H1 (cell line): ENCODE measurements around the gene NUB1. TPM values are rescaled to one million over a fixed set of nuclear protein-coding genes. Genes with fewer than 3 reads are reported as not detected.

Source experiments
- CTCF ChIA-PET: fragments of 300-600 bp; sonication (Branson Sonifier 250); formaldehyde crosslinking; loops from one replicate; lab custom pipeline; 2021; ENCODE audit not compliant: partially characterized antibody; lab: Charles Lee
- POLR2A ChIA-PET: fragments of 300-600 bp; sonication (Branson Sonifier 250); formaldehyde crosslinking; loops from one replicate; lab custom pipeline; 2021; ENCODE audit warnings: inconsistent platforms; ENCODE audit not compliant: partially characterized antibody; lab: Charles Lee
- DNase-seq, 2 experiments: peaks; one replicate each; pipeline versions ENCODE4 v3.0.0 to v3.0.0-alpha.2; 2010 to 2022; ENCODE audit warnings: low spot score in 2 of 2, low read depth in 1 of 2, mixed read lengths in 1 of 2
- FAIRE-seq: peaks from 2 replicates; lab custom pipeline; 2011; peaks lifted over from hg19 to GRCh38; lab: Jason Lieb, UNC
- H2AFZ ChIP-seq: 2 replicates; pipeline ENCODE4 v1.8.1; 2012; ENCODE audit warnings: low read length, inconsistent platforms
- H2AK5ac ChIP-seq: 2 replicates; pipeline ENCODE4 v1.6.1; 2013; ENCODE audit warnings: low read depth, low read length
- H2BK120ac ChIP-seq: replicated peaks from 2 replicates; pipeline ENCODE3; 2013; ENCODE audit warnings: low read depth, low read length, inconsistent platforms
- H2BK12ac ChIP-seq: 2 replicates; pipeline ENCODE4 v1.6.1; 2013; ENCODE audit warnings: low read depth, low read length
- H2BK15ac ChIP-seq: 2 replicates; pipeline ENCODE4 v1.6.1; 2013; ENCODE audit warnings: low read length
- H2BK20ac ChIP-seq: 2 replicates; pipeline ENCODE4 v1.6.1; 2013; ENCODE audit warnings: low read length
- H2BK5ac ChIP-seq: 2 replicates; pipeline ENCODE4 v1.6.1; 2013; ENCODE audit warnings: low read depth, low read length
- H3K14ac ChIP-seq: 2 replicates; pipeline ENCODE4 v1.6.1; 2013; ENCODE audit warnings: inconsistent platforms; ENCODE audit not compliant: insufficient read length
- H3K18ac ChIP-seq: 2 replicates; pipeline ENCODE4 v1.6.1; 2013; ENCODE audit warnings: low read length; ENCODE audit errors: extremely low read depth
- H3K23ac ChIP-seq: 2 replicates; pipeline ENCODE4 v1.6.1; 2013; ENCODE audit warnings: inconsistent platforms; ENCODE audit not compliant: insufficient read length
- H3K23me2 ChIP-seq: 2 replicates; pipeline ENCODE4 v1.6.1; 2013; ENCODE audit warnings: low read depth, low read length
- H3K27ac ChIP-seq: 2 replicates; pipeline ENCODE4 v1.6.1; 2011; ENCODE audit warnings: low read depth, low read length, inconsistent platforms
- H3K27me3 ChIP-seq, 4 experiments: replicated peaks in 1 of 4; 1 replicate in 1 of 4; 2 replicates in 3 of 4; pipeline versions ENCODE4 v1.6.1 to v1.8.1; 2011 to 2013; ENCODE audit warnings: low read length in 3 of 4, mild to moderate bottlenecking in 3 of 4, inconsistent platforms in 2 of 4, mixed read lengths in 2 of 4, moderate library complexity in 1 of 4; ENCODE audit not compliant: control insufficient read depth in 3 of 4, insufficient read depth in 3 of 4; ENCODE audit errors: extremely low read depth in 1 of 4
- H3K36me3 ChIP-seq, 4 experiments: 2 replicates each; pipeline versions ENCODE4 v1.6.1 to v1.8.1; 2011 to 2013; ENCODE audit warnings: mild to moderate bottlenecking in 4 of 4, low read length in 3 of 4, moderate library complexity in 2 of 4, control low read depth in 1 of 4, inconsistent platforms in 1 of 4; ENCODE audit not compliant: insufficient read depth in 4 of 4, control insufficient read depth in 2 of 4
- H3K4ac ChIP-seq: replicated peaks from 2 replicates; pipeline ENCODE3; 2013; ENCODE audit warnings: low read length, low read depth, mixed read lengths, inconsistent platforms; ENCODE audit not compliant: insufficient read length
- H3K4me1 ChIP-seq, 4 experiments: replicated peaks in 1 of 4; 1 replicate in 1 of 4; 2 replicates in 3 of 4; pipeline versions ENCODE4 v1.6.1 to v1.8.1; 2011 to 2013; ENCODE audit warnings: low read length in 3 of 4, inconsistent platforms in 2 of 4, mixed read lengths in 1 of 4; ENCODE audit not compliant: insufficient read depth in 4 of 4, control insufficient read depth in 3 of 4
- H3K4me2 ChIP-seq, 2 experiments: 2 replicates each; pipeline versions ENCODE4 v1.6.1 to v1.8.1; 2011 to 2013; ENCODE audit warnings: low read depth in 2 of 2, low read length in 2 of 2, control low read depth in 1 of 2, inconsistent platforms in 1 of 2, mild to moderate bottlenecking in 1 of 2; ENCODE audit not compliant: insufficient read depth in 1 of 2
- H3K4me3 ChIP-seq, 4 experiments: fragments of 200-600, 300-600 bp in 1 of 4; sonication (generic), shearing (Covaris generic), sonication (Bioruptor Twin) in 1 of 4; 2 replicates each; pipeline versions ENCODE4 v1.5.1 to v1.8.1; 2011 to 2016; ENCODE audit warnings: low read length in 4 of 4, low read depth in 3 of 4, control low read depth in 2 of 4, inconsistent platforms in 2 of 4, mild to moderate bottlenecking in 2 of 4, mixed read lengths in 1 of 4, moderate library complexity in 1 of 4; ENCODE audit not compliant: insufficient read depth in 2 of 4; ENCODE audit errors: extremely low read depth in 1 of 4
- H3K56ac ChIP-seq: replicated peaks from 2 replicates; pipeline ENCODE3; 2013; ENCODE audit warnings: low read depth, mild to moderate bottlenecking, mixed read lengths, low read length, inconsistent platforms; ENCODE audit not compliant: insufficient read length
- H3K79me1 ChIP-seq: 2 replicates; pipeline ENCODE4 v1.6.1; 2013; ENCODE audit warnings: low read depth, low read length, control low read depth
- H3K79me2 ChIP-seq, 2 experiments: 2 replicates each; pipeline versions ENCODE4 v1.6.1 to v1.8.1; 2012 to 2013; ENCODE audit warnings: low read length in 2 of 2, mild to moderate bottlenecking in 2 of 2, inconsistent platforms in 1 of 2; ENCODE audit not compliant: insufficient read depth in 2 of 2, control insufficient read depth in 1 of 2
- H3K9ac ChIP-seq, 4 experiments: replicated peaks in 1 of 4; 1 replicate in 1 of 4; 2 replicates in 3 of 4; pipeline versions ENCODE4 v1.6.1 to v1.8.1; 2011 to 2013; ENCODE audit warnings: low read depth in 3 of 4, low read length in 3 of 4, control low read depth in 2 of 4, mild to moderate bottlenecking in 2 of 4, moderate library complexity in 2 of 4, inconsistent platforms in 1 of 4; ENCODE audit errors: extremely low read depth in 1 of 4
- H3K9me3 ChIP-seq, 2 experiments: 2 replicates each; pipeline versions ENCODE4 v1.6.1 to v1.8.1; 2012 to 2013; ENCODE audit warnings: mild to moderate bottlenecking in 2 of 2, moderate library complexity in 2 of 2, control low read depth in 1 of 2, inconsistent platforms in 1 of 2, low read depth in 1 of 2, low read length in 1 of 2, mixed read lengths in 1 of 2; ENCODE audit not compliant: insufficient read depth in 2 of 2
- H4K20me1 ChIP-seq, 2 experiments: replicated peaks in 1 of 2; 2 replicates each; pipeline versions ENCODE3 to v1.8.1; 2011 to 2013; ENCODE audit warnings: inconsistent platforms in 2 of 2, low read length in 2 of 2, mild to moderate bottlenecking in 1 of 2; ENCODE audit not compliant: insufficient read depth in 2 of 2, control insufficient read depth in 1 of 2
- H4K5ac ChIP-seq: 2 replicates; pipeline ENCODE4 v1.6.1; 2013; ENCODE audit warnings: low read length, low read depth, mixed read lengths, inconsistent platforms; ENCODE audit not compliant: insufficient read length
- H4K8ac ChIP-seq: 2 replicates; pipeline ENCODE4 v1.8.0; 2013; ENCODE audit warnings: mild to moderate bottlenecking, moderate library complexity, low read length, inconsistent platforms; ENCODE audit not compliant: insufficient read depth; ENCODE audit errors: extremely low read depth
- H4K91ac ChIP-seq: replicated peaks from 2 replicates; pipeline ENCODE3; 2013; ENCODE audit warnings: low read length, mixed read lengths, inconsistent platforms; ENCODE audit not compliant: insufficient read length
- CHD1 ChIP-seq: IDR thresholded peaks from 2 replicates; pipeline ENCODE4 v1.6.1; 2012; ENCODE audit warnings: low read depth, low read length, improper control_type of control experiment
- EZH2 ChIP-seq: fragments of 200-600 bp; sonication (generic); IDR thresholded peaks from 2 replicates; pipeline ENCODE4 v1.7.1; 2012; ENCODE audit warnings: low read depth, mild to moderate bottlenecking, moderate library complexity, low read length, inconsistent platforms; ENCODE audit not compliant: severe bottlenecking
- KDM1A ChIP-seq: fragments of 200-600, 300-600 bp; sonication (generic); IDR thresholded peaks from 2 replicates; pipeline ENCODE4 v1.7.1; 2016; ENCODE audit warnings: mild to moderate bottlenecking, low read length, borderline replicate concordance
- KDM4A ChIP-seq: IDR thresholded peaks from one replicate; pipeline ENCODE4 v1.7.1; 2012; ENCODE audit warnings: low read depth, mild to moderate bottlenecking, moderate library complexity, low read length, inconsistent platforms; ENCODE audit not compliant: severe bottlenecking
- SIRT6 ChIP-seq: IDR thresholded peaks from one replicate; pipeline ENCODE4 v1.7.1; 2012; ENCODE audit warnings: low read length, inconsistent platforms
- SRF ChIP-seq: IDR thresholded peaks from 2 replicates; pipeline ENCODE4 v1.6.1; 2011; ENCODE audit warnings: mild to moderate bottlenecking, low read depth, low read length, moderate library complexity
- SUZ12 ChIP-seq: fragments of 200-600 bp; sonication (generic); IDR thresholded peaks from 2 replicates; pipeline ENCODE4 v1.6.1; 2012; ENCODE audit warnings: mild to moderate bottlenecking, inconsistent platforms, low read length, moderate library complexity, mixed read lengths
- TCF12 ChIP-seq: IDR thresholded peaks from 2 replicates; pipeline ENCODE4 v1.6.1; 2011; ENCODE audit warnings: low read depth, mild to moderate bottlenecking, low read length
- TEAD4 ChIP-seq: IDR thresholded peaks from 2 replicates; pipeline ENCODE4 v1.6.1; 2012; ENCODE audit warnings: low read depth, low read length, inconsistent platforms, mixed read lengths
- ZNF274 ChIP-seq: IDR thresholded peaks from 2 replicates; pipeline ENCODE4 v1.7.0; 2012; ENCODE audit warnings: low read length, borderline replicate concordance; ENCODE audit errors: extremely low read depth
- WGBS, 2 experiments: shearing (Covaris generic) in 1 of 2; methylation state at CpG; one replicate each; pipeline versions ENCODE4 v1.1.6 to v1.1.7; 2013 to 2015; ENCODE audit warnings: low lambda C conversion rate in 2 of 2, mixed read lengths in 2 of 2, inconsistent platforms in 1 of 2, low coverage in 1 of 2, missing lambda C conversion rate in 1 of 2; ENCODE audit not compliant: insufficient replicate concordance in 2 of 2, insufficient coverage in 1 of 2, insufficient read length in 1 of 2; ENCODE audit errors: extremely low coverage in 1 of 2, missing lambda C conversion rate in 1 of 2; 5-methylcytosine and 5-hydroxymethylcytosine counted together
- polyA plus RNA-seq, 7 experiments: library from polyadenylated mRNA; depleted of rRNA in 3 of 7; stranded (reverse) in 5 of 7; unstranded in 2 of 7; fragments of >200 nt in 5 of 7; fragments of 200-250 nt in 2 of 7; gene quantifications; 1 replicate in 5 of 7; 2 replicates in 1 of 7; 4 replicates in 1 of 7; pipeline versions ENCODE4 v1.2.1 to v1.2.3, GENCODE V29; 2011 to 2013; ENCODE audit warnings: missing spikeins in 2 of 7, mixed read lengths in 2 of 7
- total RNA-seq: library from RNA; stranded (reverse); fragmentation: NEBNext Ultra II Directional; extraction: Animal tissue kit (Norgen Biotek cat#: 25700); gene quantifications from 2 replicates; pipeline ENCODE4 v1.2.1, GENCODE V29; 2021
- TF ChIP-seq, protein P1 (sequence below): IDR thresholded peaks from 2 replicates; pipeline ENCODE4 v1.6.1; 2012; ENCODE audit warnings: inconsistent platforms

Gene NUB1
- total and polyA plus RNA-seq, 2 of the 8 experiments (the other 6 are each of a cell fraction or from before 2014, with no cell fraction given): 22.1 to 43.5 TPM

DNA sequence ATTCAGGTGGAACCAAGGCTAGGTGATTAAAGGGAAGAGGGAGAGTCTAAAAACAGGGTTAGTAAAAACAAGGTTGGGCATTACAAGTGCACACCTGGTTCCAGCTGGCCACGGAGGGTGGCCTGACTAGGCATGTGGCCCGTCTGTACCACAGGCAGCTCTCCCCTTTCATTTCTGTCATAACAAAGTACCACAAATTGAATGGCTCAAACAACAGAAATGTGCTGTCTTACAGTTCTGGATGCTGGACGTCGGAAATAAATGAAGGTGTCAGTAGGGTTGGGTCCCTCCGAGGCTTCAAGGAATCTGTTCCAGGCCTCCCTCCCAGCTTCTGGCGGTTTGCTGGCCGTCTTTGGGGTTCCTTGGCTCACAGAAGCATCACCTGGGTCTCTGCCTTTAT lies 81.6 kb downstream of the NUB1 start:
- no peak overlapping the region for H3K4ac ChIP-seq
- H3K27ac ChIP-seq: no peak overlapping the region
- H3K56ac ChIP-seq: no peak overlapping the region
- no peaks in the 10 kb centered on the region for H3K79me1 ChIP-seq
- no peak overlapping the region for H4K5ac ChIP-seq
- H4K8ac ChIP-seq: no peak overlapping the region
- H3K23ac ChIP-seq: no peak overlapping the region
- no peak overlapping the region for H3K14ac ChIP-seq
- no peak overlapping the region for H2BK12ac ChIP-seq
- H3K9me3 ChIP-seq: peaks cover 5 to 7% of the 10 kb centered on the region in 2 experiments; a peak in 2 of 4 replicates
- no peak overlapping the region for H2AFZ ChIP-seq
- H3K18ac ChIP-seq: no peak overlapping the region
- peaks cover 0 to 3% (median under 1%) of the 10 kb centered on the region in 4 experiments; a peak in 2 of 7 replicates for H3K4me1 ChIP-seq
- H3K27me3 ChIP-seq: no peaks in the 10 kb centered on the region
- no peak for DNase-seq
- no peak for TF ChIP-seq ZNF274
- no peak for TF ChIP-seq TEAD4
- TF ChIP-seq TCF12: no peak
- TF ChIP-seq SRF: no peak
- no peak for TF ChIP-seq CHD1
- no peak for TF ChIP-seq SIRT6
- no peak for TF ChIP-seq SUZ12
- no peak for TF ChIP-seq KDM4A
- TF ChIP-seq, protein P1, sequence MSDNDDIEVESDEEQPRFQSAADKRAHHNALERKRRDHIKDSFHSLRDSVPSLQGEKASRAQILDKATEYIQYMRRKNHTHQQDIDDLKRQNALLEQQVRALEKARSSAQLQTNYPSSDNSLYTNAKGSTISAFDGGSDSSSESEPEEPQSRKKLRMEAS: no peak
- no peak for TF ChIP-seq EZH2
- TF ChIP-seq KDM1A: no peak
- TF ChIP-seq, all 59 proteins: peak for 0
- Histone ChIP-seq H2AK5ac (no peak overlapping the region), H3K9ac (no peak overlapping the region), H2BK120ac (no peak overlapping the region), H4K91ac (no peak overlapping the region), H3K4me2 (no peak overlapping the region), H3K36me3 (no peaks in the 10 kb centered on the region), H3K79me2 (no peaks in the 10 kb centered on the region), H2BK15ac (no peak overlapping the region), H2BK5ac (no peak overlapping the region), H3K23me2 (no peaks in the 10 kb centered on the region), H2BK20ac (no peak overlapping the region), H4K20me1 (no peaks in the 10 kb centered on the region), H3K4me3 (no peak overlapping the region)
- ChIA-PET CTCF (interaction anchor here (0.6 to 2.2 kb wide), 5 partner anchors 12 to 154 kb away, joined by 3 to 9 read pairs (median 3); partner anchors contain the start of gene CRYGN), POLR2A (interaction anchor here (1.2 kb wide), 1 partner anchor 12 kb away, joined by 4 read pairs; no protein-coding TSS in a partner anchor)
- WGBS, 2 experiments: 92% methylated on average over 7 of the region's 7 CpGs; no CpG with 5 or more reads in 1 of the 2 experiments
- no peak for FAIRE-seq
